ENCODE measurements around the gene CPLANE2.
"Not testable (repeated sequence)": the region's sequence is repeated elsewhere in the genome, so short reads cannot be mapped to it uniquely, and the experiment has no call there.

CPLANE2 gene

DNA sequence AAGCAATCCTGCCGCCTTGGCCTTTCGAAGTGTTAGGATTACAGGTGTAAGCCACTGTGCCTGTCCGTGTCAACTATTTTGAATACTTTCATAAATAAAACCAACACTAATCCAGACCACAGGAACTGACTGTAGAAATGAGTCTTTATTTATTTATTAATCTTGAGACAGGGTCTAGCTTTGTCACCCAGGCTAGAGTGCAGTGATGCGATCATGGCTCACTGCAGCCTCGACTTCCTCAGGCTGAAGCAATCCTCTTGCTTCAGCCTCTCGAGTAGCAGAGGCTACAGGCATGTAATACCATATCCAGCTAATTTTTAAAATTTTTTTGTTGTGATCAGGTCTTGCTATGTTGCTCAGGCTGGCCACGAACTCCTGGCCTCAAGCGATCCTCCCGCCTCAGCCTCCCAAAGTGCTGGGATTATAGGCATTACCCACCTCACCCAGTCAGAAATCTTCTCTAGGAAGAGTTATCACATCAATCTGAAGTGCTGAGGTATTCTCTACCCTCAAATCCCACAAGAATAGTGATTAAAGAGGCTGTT, 21.7 kb upstream of the CPLANE2 start:
- Histone ChIP-seq H3K27me3 (ENCODE audit: insufficient read depth, low read length) (no peaks in the 10 kb centered on the region), H3K4me1 (ENCODE audit: control insufficient read depth, insufficient read depth, low read length, unreplicated experiment) (peaks cover 10% of the 10 kb centered on the region), H3K4me3 (ENCODE audit: low read depth, low read length) (no peak overlapping the region), H2AFZ (ENCODE audit: low read length, unreplicated experiment) (no peak overlapping the region), H3K27ac (ENCODE audit: low read depth, low read length) (no peak overlapping the region), H3K79me2 (ENCODE audit: control insufficient read depth, insufficient read depth, low read length, unreplicated experiment) (no peaks in the 10 kb centered on the region), H3K36me3 (ENCODE audit: insufficient read depth, low read length) (peaks cover 1% of the 10 kb centered on the region; the same call in 1 of the 2 replicates)

GRCh38 chr1:16257968-16258367, 21.0 kb upstream of the CPLANE2 start:
- H3K4me3 ChIP-seq (ENCODE audit: low read depth, low read length): no peak overlapping the region
- H3K79me2 ChIP-seq (ENCODE audit: control insufficient read depth, insufficient read depth, low read length, unreplicated experiment): no peaks in the 10 kb centered on the region
- H3K27ac ChIP-seq (ENCODE audit: low read depth, low read length): no peak overlapping the region
- H3K27me3 ChIP-seq (ENCODE audit: insufficient read depth, low read length): no peaks in the 10 kb centered on the region
- H3K4me1 ChIP-seq (ENCODE audit: control insufficient read depth, insufficient read depth, low read length, unreplicated experiment): peaks cover 10% of the 10 kb centered on the region
- no peak overlapping the region for H2AFZ ChIP-seq (ENCODE audit: low read length, unreplicated experiment)
- H3K36me3 ChIP-seq (ENCODE audit: insufficient read depth, low read length): peaks cover 7% of the 10 kb centered on the region; the same call in 1 of the 2 replicates

DNA sequence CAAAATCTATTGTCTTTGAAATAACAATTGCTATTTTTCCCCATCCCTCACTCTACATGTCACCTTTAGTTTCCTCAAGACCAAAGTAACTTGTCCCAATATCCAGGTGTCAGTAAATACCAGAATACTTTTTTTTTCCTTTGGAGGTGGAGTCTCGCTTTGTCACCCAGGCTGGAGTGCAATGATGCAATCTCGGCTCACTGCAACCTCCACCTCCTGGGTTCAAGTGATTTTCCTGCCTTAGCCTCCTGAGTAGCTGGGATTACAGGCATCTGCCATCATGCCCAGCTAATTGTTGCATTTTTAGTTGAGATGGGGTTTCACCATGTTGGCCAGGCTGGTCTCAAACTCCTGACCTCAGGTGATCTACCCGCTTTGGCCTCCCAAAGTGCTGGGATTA, 20.6 kb upstream of the CPLANE2 start:
- H2AFZ ChIP-seq (ENCODE audit: low read length, unreplicated experiment); H3K4me1 ChIP-seq (ENCODE audit: control insufficient read depth, insufficient read depth, low read length, unreplicated experiment); H3K79me2 ChIP-seq (ENCODE audit: control insufficient read depth, insufficient read depth, low read length, unreplicated experiment); H3K4me3 ChIP-seq (ENCODE audit: low read depth, low read length); H3K36me3 ChIP-seq (ENCODE audit: insufficient read depth, low read length); H3K27ac ChIP-seq (ENCODE audit: low read depth, low read length); H3K27me3 ChIP-seq (ENCODE audit: insufficient read depth, low read length): not testable (repeated sequence)

DNA sequence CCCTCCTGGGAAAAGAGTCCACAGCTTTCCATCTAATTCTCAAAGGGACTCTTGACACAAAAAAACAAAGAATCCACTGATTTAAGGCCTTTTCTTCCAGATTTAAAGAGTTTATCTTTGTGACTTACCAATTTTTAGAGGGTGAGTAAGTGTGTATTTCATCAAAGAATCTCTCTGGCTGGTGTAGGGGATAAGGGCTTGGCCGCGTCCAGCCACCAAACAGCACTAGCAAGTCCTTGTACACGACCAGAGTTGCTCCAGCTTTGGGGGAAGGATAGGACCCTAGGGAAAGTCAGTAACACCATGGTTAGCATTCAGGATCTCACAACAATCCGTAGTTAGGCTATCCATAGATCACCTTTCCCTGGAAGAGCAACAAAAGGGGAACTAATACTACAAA, 19.5 kb upstream of the CPLANE2 start:
- no peaks in the 10 kb centered on the region for H3K27me3 ChIP-seq (ENCODE audit: insufficient read depth, low read length)
- H3K4me3 ChIP-seq (ENCODE audit: low read depth, low read length): no peak overlapping the region
- H2AFZ ChIP-seq (ENCODE audit: low read length, unreplicated experiment): no peak overlapping the region
- peaks cover 9% of the 10 kb centered on the region for H3K4me1 ChIP-seq (ENCODE audit: control insufficient read depth, insufficient read depth, low read length, unreplicated experiment)
- no peak overlapping the region for H3K27ac ChIP-seq (ENCODE audit: low read depth, low read length)
- H3K36me3 ChIP-seq (ENCODE audit: insufficient read depth, low read length): peaks cover 7% of the 10 kb centered on the region; the same call in 1 of the 2 replicates
- no peaks in the 10 kb centered on the region for H3K79me2 ChIP-seq (ENCODE audit: control insufficient read depth, insufficient read depth, low read length, unreplicated experiment)

- H2AFZ ChIP-seq (ENCODE audit: low read length, unreplicated experiment): no peak overlapping the region
- no peaks in the 10 kb centered on the region for H3K79me2 ChIP-seq (ENCODE audit: control insufficient read depth, insufficient read depth, low read length, unreplicated experiment)
- H3K4me1 ChIP-seq (ENCODE audit: control insufficient read depth, insufficient read depth, low read length, unreplicated experiment): peaks cover 15% of the 10 kb centered on the region
- H3K4me3 ChIP-seq (ENCODE audit: low read depth, low read length): no peak overlapping the region
- H3K27me3 ChIP-seq (ENCODE audit: insufficient read depth, low read length): no peaks in the 10 kb centered on the region
- no peak overlapping the region for H3K27ac ChIP-seq (ENCODE audit: low read depth, low read length)
- H3K36me3 ChIP-seq (ENCODE audit: insufficient read depth, low read length): peaks cover 7% of the 10 kb centered on the region; the same call in 1 of the 2 replicates
Observed at GRCh38 chr1:16254263-16254928, 17.4 kb upstream of the CPLANE2 start.

GRCh38 chr1:16253332-16253922, 16.4 kb upstream of the CPLANE2 start:
- peaks cover 7% of the 10 kb centered on the region; the same call in 1 of the 2 replicates for H3K36me3 ChIP-seq (ENCODE audit: insufficient read depth, low read length)
- peaks cover 25% of the 10 kb centered on the region for H3K4me1 ChIP-seq (ENCODE audit: control insufficient read depth, insufficient read depth, low read length, unreplicated experiment)
- no peaks in the 10 kb centered on the region for H3K27me3 ChIP-seq (ENCODE audit: insufficient read depth, low read length)
- no peaks in the 10 kb centered on the region for H3K79me2 ChIP-seq (ENCODE audit: control insufficient read depth, insufficient read depth, low read length, unreplicated experiment)
- no peak overlapping the region for H3K4me3 ChIP-seq (ENCODE audit: low read depth, low read length)
- no peak overlapping the region for H3K27ac ChIP-seq (ENCODE audit: low read depth, low read length)
- no peak overlapping the region for H2AFZ ChIP-seq (ENCODE audit: low read length, unreplicated experiment)

GRCh38 chr1:16252912-16253311, 15.9 kb upstream of the CPLANE2 start:
- Histone ChIP-seq H3K79me2 (ENCODE audit: control insufficient read depth, insufficient read depth, low read length, unreplicated experiment) (no peaks in the 10 kb centered on the region), H3K27ac (ENCODE audit: low read depth, low read length) (no peak overlapping the region), H3K27me3 (ENCODE audit: insufficient read depth, low read length) (no peaks in the 10 kb centered on the region), H3K4me3 (ENCODE audit: low read depth, low read length) (no peak overlapping the region), H3K36me3 (ENCODE audit: insufficient read depth, low read length) (peaks cover 7% of the 10 kb centered on the region; the same call in 1 of the 2 replicates), H2AFZ (ENCODE audit: low read length, unreplicated experiment) (no peak overlapping the region), H3K4me1 (ENCODE audit: control insufficient read depth, insufficient read depth, low read length, unreplicated experiment) (peaks cover 30% of the 10 kb centered on the region)

DNA sequence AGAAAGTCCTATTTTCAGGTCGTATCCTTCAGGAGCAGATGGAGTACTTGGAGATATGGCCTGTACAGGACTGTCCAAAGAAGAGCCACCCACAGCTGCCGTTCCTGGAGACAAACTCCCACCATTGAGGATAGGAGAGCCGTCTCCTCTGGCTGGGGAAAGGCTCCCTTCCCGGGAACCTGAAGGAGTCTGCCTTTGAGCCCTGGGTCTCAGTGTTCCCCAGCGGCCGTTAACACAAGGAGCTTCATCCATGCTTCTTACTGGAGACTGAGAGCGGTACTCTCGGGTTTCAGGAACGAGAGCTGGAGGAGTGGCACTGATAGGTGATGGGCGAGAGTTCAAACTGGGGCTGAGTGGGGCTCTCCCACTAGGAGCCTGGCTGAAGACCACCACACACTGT, 14.4 kb upstream of the CPLANE2 start:
- H3K4me3 ChIP-seq (ENCODE audit: low read depth, low read length): no peak overlapping the region
- H3K36me3 ChIP-seq (ENCODE audit: insufficient read depth, low read length): peaks cover 12% of the 10 kb centered on the region; the same call in 1 of the 2 replicates
- H3K4me1 ChIP-seq (ENCODE audit: control insufficient read depth, insufficient read depth, low read length, unreplicated experiment): peaks cover 30% of the 10 kb centered on the region
- no peaks in the 10 kb centered on the region for H3K27me3 ChIP-seq (ENCODE audit: insufficient read depth, low read length)
- no peaks in the 10 kb centered on the region for H3K79me2 ChIP-seq (ENCODE audit: control insufficient read depth, insufficient read depth, low read length, unreplicated experiment)
- no peak overlapping the region for H3K27ac ChIP-seq (ENCODE audit: low read depth, low read length)
- no peak overlapping the region for H2AFZ ChIP-seq (ENCODE audit: low read length, unreplicated experiment)

- Histone ChIP-seq H3K27ac (ENCODE audit: low read depth, low read length) (no peak overlapping the region), H3K4me1 (ENCODE audit: control insufficient read depth, insufficient read depth, low read length, unreplicated experiment) (peaks cover 30% of the 10 kb centered on the region), H3K36me3 (ENCODE audit: insufficient read depth, low read length) (peaks cover 12% of the 10 kb centered on the region; the same call in 1 of the 2 replicates), H3K4me3 (ENCODE audit: low read depth, low read length) (no peak overlapping the region), H3K79me2 (ENCODE audit: control insufficient read depth, insufficient read depth, low read length, unreplicated experiment) (no peaks in the 10 kb centered on the region), H2AFZ (ENCODE audit: low read length, unreplicated experiment) (no peak overlapping the region), H3K27me3 (ENCODE audit: insufficient read depth, low read length) (no peaks in the 10 kb centered on the region)
Observed at GRCh38 chr1:16250524-16251251, 13.7 kb upstream of the CPLANE2 start.

DNA sequence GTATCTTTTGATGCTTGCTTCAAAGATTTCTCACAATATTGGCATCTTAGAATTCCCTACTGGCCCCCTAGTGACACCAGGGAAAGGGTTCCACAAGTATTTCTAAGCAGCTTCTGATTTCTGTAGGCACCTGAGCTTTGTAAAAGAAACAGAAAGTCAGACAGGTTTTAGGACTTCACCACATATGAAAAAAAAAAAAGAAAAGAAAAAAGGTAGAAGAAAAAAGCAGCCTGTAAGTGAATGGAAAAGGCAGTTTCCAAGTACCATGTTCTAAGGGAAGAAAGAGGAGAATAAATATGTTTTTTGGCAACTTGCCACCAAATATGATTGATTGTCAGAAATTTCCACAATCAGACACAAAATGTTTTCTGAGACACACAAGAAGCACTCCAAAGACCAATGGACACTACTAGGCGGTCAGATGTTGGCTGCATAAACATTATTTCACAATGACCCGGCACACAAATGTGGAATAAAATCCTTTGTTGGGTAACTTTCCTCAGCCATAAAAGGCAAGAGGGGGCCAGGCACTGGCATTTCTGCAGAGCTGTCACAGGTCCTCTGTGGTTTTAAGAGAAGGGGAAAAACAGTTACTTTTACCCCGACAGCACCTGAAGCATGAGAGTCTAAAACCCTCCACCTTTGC, 12.7 kb upstream of the CPLANE2 start:
- Histone ChIP-seq H3K79me2 (ENCODE audit: control insufficient read depth, insufficient read depth, low read length, unreplicated experiment) (no peaks in the 10 kb centered on the region), H2AFZ (ENCODE audit: low read length, unreplicated experiment) (no peak overlapping the region), H3K27me3 (ENCODE audit: insufficient read depth, low read length) (no peaks in the 10 kb centered on the region), H3K27ac (ENCODE audit: low read depth, low read length) (peak overlapping the region; percentile 62), H3K4me3 (ENCODE audit: low read depth, low read length) (no peak overlapping the region), H3K36me3 (ENCODE audit: insufficient read depth, low read length) (peaks cover 12% of the 10 kb centered on the region; the same call in 1 of the 2 replicates), H3K4me1 (ENCODE audit: control insufficient read depth, insufficient read depth, low read length, unreplicated experiment) (peaks cover 30% of the 10 kb centered on the region)

Data from ACC112 (cell line).